Stimulated activated naive B cell treated with anti-CD40 and anti-IgM and Interleukin-4, amounts not matched to agents 10 μg/mL and 1 μg/mL and 100 μg/mL, for 72 hours (primary cell): ENCODE measurements around the gene SCART1.
"Not testable (repeated sequence)": the region's sequence is repeated elsewhere in the genome, so short reads cannot be mapped to it uniquely, and the experiment has no call there.

Experiments used
- ATAC-seq, 2 donors: fragments of 150-1000 bp; cut with Tn5 transposase; replicated peaks; 2 replicates each; pipeline ENCODE4 v1.10.0; 2021; ENCODE audit warnings: moderate library complexity in 1 of 2
- DNase-seq: peaks from one replicate; pipeline ENCODE4 v3.0.0; 2021
- H3K27ac Mint-ChIP-seq: one replicate; pipeline ENCODE4 v1.8.0; 2022; ENCODE audit warnings: mild to moderate bottlenecking, mixed read lengths
- H3K27me3 Mint-ChIP-seq, 2 donors: one replicate each; pipeline ENCODE4 v1.8.0; 2022; ENCODE audit warnings: mixed read lengths in 2 of 2
- H3K36me3 Mint-ChIP-seq, 2 donors: one replicate each; pipeline ENCODE4 v1.8.0; 2022; ENCODE audit warnings: mixed read lengths in 2 of 2, mild to moderate bottlenecking in 1 of 2
- H3K4me1 Mint-ChIP-seq, 2 donors: one replicate each; pipeline ENCODE4 v1.8.0; 2022; ENCODE audit warnings: mixed read lengths in 2 of 2, mild to moderate bottlenecking in 1 of 2
- H3K4me3 Mint-ChIP-seq, 2 donors: one replicate each; pipeline ENCODE4 v1.8.0; 2022; ENCODE audit warnings: mild to moderate bottlenecking in 2 of 2, mixed read lengths in 2 of 2, moderate library complexity in 1 of 2
- H3K9me3 Mint-ChIP-seq, 2 donors: one replicate each; pipeline ENCODE4 v1.8.0; 2022; ENCODE audit warnings: mixed read lengths in 2 of 2, mild to moderate bottlenecking in 1 of 2

Gene SCART1

GRCh38 chr10:133422223-133422806 lies 31.4 kb upstream of the SCART1 start:
- Mint-ChIP-seq H3K36me3 (peaks cover 20 to 29% of the 10 kb centered on the region in 2 donors), H3K27me3 (no peaks in the 10 kb centered on the region), H3K4me1 (peaks cover 8 to 12% of the 10 kb centered on the region in 2 donors), H3K9me3 (no peaks in the 10 kb centered on the region), H3K4me3 (peak overlapping the region; percentile 66 to 77), H3K27ac (no peak overlapping the region)
- DNase-seq (no peak), ATAC-seq (no peak)

GRCh38 chr10:133422807-133423771 lies 30.7 kb upstream of the SCART1 start:
- ATAC-seq, result peak; percentile 52 to 58
- H3K27me3 Mint-ChIP-seq, result no peaks in the 10 kb centered on the region

GRCh38 chr10:133424102-133424501 lies 29.6 kb upstream of the SCART1 start:
- H3K27me3 Mint-ChIP-seq, DNase-seq, H3K9me3 Mint-ChIP-seq, H3K27ac Mint-ChIP-seq, H3K4me3 Mint-ChIP-seq: not testable (repeated sequence)
- ATAC-seq, result peak; percentile 32 to 46
- H3K4me1 Mint-ChIP-seq, result peaks cover 8 to 12% of the 10 kb centered on the region in 2 donors
- H3K36me3 Mint-ChIP-seq, result peaks cover 15 to 20% of the 10 kb centered on the region in 2 donors

More at GRCh38 chr10:133422807-133423771, 30.7 kb upstream of the SCART1 start:
- H3K4me1 Mint-ChIP-seq, result peaks cover 8 to 12% of the 10 kb centered on the region in 2 donors
- peak overlapping the region; percentile 31 for H3K27ac Mint-ChIP-seq
- DNase-seq, result peak; percentile 6
- no peaks in the 10 kb centered on the region for H3K9me3 Mint-ChIP-seq
- H3K4me3 Mint-ChIP-seq, result peak overlapping the region; percentile 78 to 83
- peaks cover 19 to 29% of the 10 kb centered on the region in 2 donors for H3K36me3 Mint-ChIP-seq

- H3K4me3 Mint-ChIP-seq, result peak within 1 kb of the TSS; percentile 78 to 83
- peaks cover 12 to 18% of the 10 kb centered on the region in 2 donors for H3K36me3 Mint-ChIP-seq
- not testable (repeated sequence) for H3K9me3 Mint-ChIP-seq, H3K27me3 Mint-ChIP-seq, DNase-seq, H3K27ac Mint-ChIP-seq
- peak in 1 of 2 donors; percentile 2 for ATAC-seq
- H3K4me1 Mint-ChIP-seq, result peaks cover 8 to 12% of the 10 kb centered on the region in 2 donors
Observed at GRCh38 chr10:133424601-133425000, 29.1 kb upstream of the SCART1 start, which contains the start of gene SPRN. SPRN (minus strand) TSS chr10:133424625; CDS start chr10:133423681, 944 bp downstream.

DNA sequence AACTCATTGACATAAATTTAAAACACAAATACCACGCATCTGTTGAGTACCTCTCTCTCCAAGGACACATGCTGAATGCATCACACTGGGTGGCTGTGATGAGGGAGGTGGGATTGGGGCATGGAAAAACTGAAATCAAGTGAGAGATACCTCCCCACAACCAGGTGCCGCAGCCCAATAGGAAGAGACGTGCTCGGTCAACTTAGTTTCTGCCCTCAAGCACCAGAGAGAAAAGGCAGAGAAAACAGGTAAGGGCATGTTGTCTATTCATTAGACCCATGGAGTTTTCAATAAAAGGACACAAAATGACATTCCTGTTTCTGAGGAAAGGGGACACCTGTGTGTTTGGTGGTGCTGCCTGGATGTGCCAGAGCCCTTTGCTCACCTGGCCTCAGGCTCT lies 24.2 kb upstream of the SCART1 start:
- H3K27me3 Mint-ChIP-seq, H3K27ac Mint-ChIP-seq, H3K9me3 Mint-ChIP-seq, H3K36me3 Mint-ChIP-seq, H3K4me3 Mint-ChIP-seq, ATAC-seq, H3K4me1 Mint-ChIP-seq, DNase-seq: not testable (repeated sequence)

- ATAC-seq, DNase-seq, H3K4me3 Mint-ChIP-seq, H3K4me1 Mint-ChIP-seq, H3K27ac Mint-ChIP-seq, H3K27me3 Mint-ChIP-seq, H3K36me3 Mint-ChIP-seq, H3K9me3 Mint-ChIP-seq: not testable (repeated sequence)
Observed at GRCh38 chr10:133431888-133432613, 21.7 kb upstream of the SCART1 start.

DNA sequence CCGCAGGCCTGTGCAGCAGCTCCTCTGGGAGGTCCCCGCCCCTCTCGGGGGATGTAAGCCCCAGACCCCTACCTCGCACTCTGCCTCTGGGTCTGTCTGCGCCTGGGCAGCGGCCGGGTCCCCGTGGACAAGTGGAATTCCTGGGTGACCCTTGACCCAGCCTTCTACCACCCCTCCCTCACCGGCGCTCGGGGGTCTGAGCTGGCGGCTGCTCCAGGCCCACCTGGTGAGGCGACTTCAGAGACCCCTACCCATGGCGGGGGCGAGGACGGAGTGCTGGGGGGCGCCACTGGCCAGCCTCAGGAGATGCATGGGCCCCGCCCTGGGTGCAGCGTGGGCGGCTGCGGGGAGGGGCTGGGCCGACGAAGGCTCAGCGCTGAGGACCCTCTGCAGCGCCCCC lies 21.0 kb upstream of the SCART1 start:
- H3K27me3 Mint-ChIP-seq, H3K4me3 Mint-ChIP-seq, ATAC-seq, H3K9me3 Mint-ChIP-seq, H3K36me3 Mint-ChIP-seq, H3K27ac Mint-ChIP-seq, H3K4me1 Mint-ChIP-seq, DNase-seq: not testable (repeated sequence)

DNA sequence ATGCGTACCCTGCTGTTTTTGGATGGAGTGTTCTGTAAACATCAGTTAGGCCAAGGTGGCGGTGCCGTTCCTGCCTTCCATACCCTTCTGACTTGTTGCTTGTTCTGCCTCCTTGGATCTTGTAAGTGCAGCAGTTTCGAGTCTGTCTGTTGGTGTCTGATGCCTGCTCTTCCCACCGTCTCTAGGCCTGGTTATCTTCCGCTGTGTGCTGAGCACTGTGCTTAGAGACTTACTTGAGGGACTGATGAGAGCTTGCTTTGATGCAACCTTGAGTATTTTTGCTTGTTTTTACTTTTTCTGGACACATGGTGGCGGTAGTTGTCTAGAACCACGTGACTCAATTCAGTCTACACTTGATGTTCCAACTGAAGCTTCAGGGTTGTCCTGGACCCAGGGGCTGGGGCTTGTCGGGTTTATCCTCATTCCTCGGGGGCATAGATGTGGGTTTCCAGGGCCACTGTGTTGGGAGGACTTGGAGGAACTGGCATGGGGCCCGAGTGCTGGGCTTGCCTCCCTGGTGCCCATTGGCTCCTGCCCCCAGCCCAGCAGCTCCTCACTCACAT lies 15.0 kb upstream of the SCART1 start:
- Mint-ChIP-seq H3K27me3 (peaks cover 0 to 6% of the 10 kb centered on the region in 2 donors), H3K27ac (no peak overlapping the region), H3K4me1 (peaks cover 7 to 11% of the 10 kb centered on the region in 2 donors), H3K4me3 (no peak overlapping the region), H3K36me3 (peaks cover 2 to 12% of the 10 kb centered on the region in 2 donors), H3K9me3 (peaks cover 3 to 5% of the 10 kb centered on the region in 2 donors)
- DNase-seq (no peak), ATAC-seq (peak; percentile 51 to 71)

- no peak for ATAC-seq
- H3K4me3 Mint-ChIP-seq, result no peak overlapping the region
Observed at GRCh38 chr10:133439517-133440461, 14.0 kb upstream of the SCART1 start.

GRCh38 chr10:133440633-133441285 lies 13.0 kb upstream of the SCART1 start:
- H3K9me3 Mint-ChIP-seq, result peaks cover 7 to 8% of the 10 kb centered on the region in 2 donors
- H3K36me3 Mint-ChIP-seq, result peaks cover 10 to 21% of the 10 kb centered on the region in 2 donors
- no peak overlapping the region for H3K4me3 Mint-ChIP-seq
- H3K4me1 Mint-ChIP-seq, result peaks cover 11 to 14% of the 10 kb centered on the region in 2 donors
- ATAC-seq (no peak), DNase-seq (no peak)
- no peak overlapping the region for H3K27ac Mint-ChIP-seq
- H3K27me3 Mint-ChIP-seq, result peaks cover 11 to 17% of the 10 kb centered on the region in 2 donors

More at GRCh38 chr10:133439517-133440461, 14.0 kb upstream of the SCART1 start:
- Mint-ChIP-seq H3K36me3 (peaks cover 2 to 14% of the 10 kb centered on the region in 2 donors), H3K9me3 (peaks cover 3 to 5% of the 10 kb centered on the region in 2 donors), H3K4me1 (peaks cover 7 to 11% of the 10 kb centered on the region in 2 donors), H3K27ac (no peak overlapping the region), H3K27me3 (peaks cover 1 to 8% of the 10 kb centered on the region in 2 donors)
- DNase-seq, result no peak

- not testable (repeated sequence) for H3K27ac Mint-ChIP-seq, DNase-seq, ATAC-seq, H3K9me3 Mint-ChIP-seq, H3K4me3 Mint-ChIP-seq
- peaks cover 10 to 21% of the 10 kb centered on the region in 2 donors for H3K36me3 Mint-ChIP-seq
- peaks cover 12 to 17% of the 10 kb centered on the region in 2 donors for H3K27me3 Mint-ChIP-seq
- H3K4me1 Mint-ChIP-seq, result peaks cover 11 to 14% of the 10 kb centered on the region in 2 donors
Observed at GRCh38 chr10:133441356-133441755, 12.4 kb upstream of the SCART1 start.

GRCh38 chr10:133441780-133442179 lies 12.0 kb upstream of the SCART1 start:
- Mint-ChIP-seq H3K27me3 (peaks cover 17 to 20% of the 10 kb centered on the region in 2 donors), H3K4me1 (peaks cover 11 to 14% of the 10 kb centered on the region in 2 donors), H3K9me3 (peaks cover 11% of the 10 kb centered on the region in 2 donors), H3K27ac (no peak overlapping the region), H3K4me3 (no peak overlapping the region), H3K36me3 (peaks cover 13 to 25% of the 10 kb centered on the region in 2 donors)
- no peak for ATAC-seq
- no peak for DNase-seq
